Kidney tubule cell (primary cell): Measurements from ENCODE around the gene HOXD8.
A peak's percentile ranks its signal among the peaks of the same experiment; 100 is the strongest.

Experiments
- DNase-seq: peaks from one replicate; pipeline ENCODE4 v3.0.0-alpha.2; 2018; ENCODE audit warnings: low spot score

HOXD8 gene

DNA sequence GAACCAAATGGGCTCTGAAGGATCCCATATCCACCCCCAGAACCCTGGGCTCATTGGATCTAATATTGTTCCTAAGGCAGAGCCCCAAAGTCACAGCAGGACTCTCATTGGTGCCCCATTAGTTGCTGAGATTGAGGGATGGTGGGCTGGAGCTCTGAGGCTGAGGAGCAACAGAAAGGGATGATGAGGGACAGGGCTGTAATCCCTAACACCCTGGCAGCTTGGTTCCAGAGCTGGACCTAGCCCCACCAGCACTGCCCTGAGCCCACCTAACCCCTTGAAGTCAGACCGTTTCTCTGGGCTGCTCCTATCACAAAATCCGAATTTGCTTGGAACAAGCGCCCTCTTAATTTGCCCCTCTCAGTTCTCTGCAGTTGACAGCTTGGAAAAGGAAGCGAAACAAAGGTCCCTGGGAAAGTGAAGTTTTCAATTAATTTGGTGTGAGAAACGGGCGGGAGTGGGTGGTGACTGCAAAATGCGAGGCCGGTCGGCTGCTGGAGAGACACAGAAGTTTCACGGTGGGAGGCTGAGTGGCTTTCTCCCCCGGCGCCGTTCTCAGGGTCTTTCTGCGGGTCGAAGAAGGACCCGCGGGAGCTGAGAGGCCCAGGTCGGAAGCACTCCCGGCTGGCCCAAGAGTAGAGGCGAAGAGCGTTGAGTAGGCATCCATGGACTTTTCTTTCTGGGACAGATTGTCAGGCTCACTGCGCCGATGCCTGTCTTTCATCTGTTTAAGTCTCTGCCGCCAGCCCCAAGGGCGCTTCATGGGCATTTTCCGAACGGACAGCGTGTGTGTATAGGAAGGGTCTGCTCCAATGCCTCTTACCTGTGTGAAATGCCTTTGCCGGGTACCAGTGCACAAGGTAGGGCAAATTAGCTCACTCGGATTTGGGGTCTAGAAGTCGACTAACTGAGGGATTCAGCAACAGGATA lies 37.9 kb upstream of the HOXD8 start:
- no peak for DNase-seq

DNA sequence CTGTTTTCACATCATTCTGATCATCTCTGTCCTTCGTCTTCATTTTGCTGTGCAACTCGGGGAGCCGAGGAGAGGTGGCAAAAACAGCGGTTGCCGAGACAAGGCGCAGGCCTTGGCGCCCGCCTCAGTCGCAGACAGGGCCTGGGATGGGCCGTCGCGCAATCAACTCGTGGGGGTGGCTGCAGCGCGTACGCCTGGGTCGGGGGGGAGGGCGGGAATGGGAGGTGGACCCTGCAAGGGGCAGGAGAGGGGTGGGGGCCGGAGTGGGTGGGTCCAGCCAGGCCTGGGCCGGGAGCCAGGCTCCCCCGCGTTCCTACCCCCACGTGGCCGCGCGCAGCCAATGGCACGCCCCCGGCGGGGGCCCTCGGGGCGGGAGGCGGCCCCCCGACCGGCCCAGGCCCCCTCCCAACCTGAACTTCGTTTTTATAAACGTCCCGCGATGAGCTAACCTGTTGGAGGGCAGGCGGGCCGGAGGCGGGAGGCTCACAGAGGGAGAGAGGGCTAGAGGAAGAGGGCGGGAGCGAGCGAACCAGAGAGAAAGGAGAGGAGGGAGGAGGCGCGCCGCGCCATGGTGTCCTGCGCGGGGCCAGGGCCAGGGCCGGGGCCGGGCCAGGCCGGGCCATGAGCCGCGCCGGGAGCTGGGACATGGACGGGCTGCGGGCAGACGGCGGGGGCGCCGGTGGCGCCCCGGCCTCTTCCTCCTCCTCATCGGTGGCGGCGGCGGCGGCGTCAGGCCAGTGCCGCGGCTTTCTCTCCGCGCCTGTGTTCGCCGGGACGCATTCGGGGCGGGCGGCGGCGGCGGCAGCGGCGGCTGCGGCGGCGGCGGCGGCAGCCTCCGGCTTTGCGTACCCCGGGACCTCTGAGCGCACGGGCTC lies 37.0 kb upstream of the HOXD8 start, which contains the start of gene HOXD13:
TSS of gene HOXD13 (plus strand) at position 452 of the 875 bp plus-strand sequence. CDS start at position 622, 170 bp downstream.
- no peak for DNase-seq

DNA sequence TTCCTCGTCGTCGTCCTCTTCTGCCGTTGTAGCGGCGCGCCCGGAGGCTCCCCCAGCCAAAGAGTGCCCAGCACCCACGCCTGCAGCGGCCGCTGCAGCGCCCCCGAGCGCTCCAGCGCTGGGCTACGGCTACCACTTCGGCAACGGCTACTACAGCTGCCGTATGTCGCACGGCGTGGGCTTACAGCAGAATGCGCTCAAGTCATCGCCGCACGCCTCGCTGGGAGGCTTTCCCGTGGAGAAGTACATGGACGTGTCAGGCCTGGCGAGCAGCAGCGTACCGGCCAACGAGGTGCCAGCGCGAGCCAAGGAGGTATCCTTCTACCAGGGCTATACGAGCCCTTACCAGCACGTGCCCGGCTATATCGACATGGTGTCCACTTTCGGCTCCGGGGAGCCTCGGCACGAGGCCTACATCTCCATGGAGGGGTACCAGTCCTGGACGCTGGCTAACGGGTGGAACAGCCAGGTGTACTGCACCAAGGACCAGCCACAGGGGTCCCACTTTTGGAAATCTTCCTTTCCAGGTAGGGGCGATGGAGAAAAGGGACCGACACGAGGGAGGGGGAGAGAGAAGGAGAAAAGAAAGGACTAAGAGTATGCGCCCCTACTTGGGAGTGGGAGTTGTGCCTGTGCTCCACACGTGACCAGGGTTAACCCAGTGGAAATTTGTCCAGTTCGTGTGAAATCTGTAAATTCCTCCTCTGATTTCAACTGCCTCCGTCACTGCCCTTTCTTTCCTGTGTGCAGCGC lies 36.2 kb upstream of the HOXD8 start:
- no peak for DNase-seq

- DNase-seq, result no peak
These were observed 35.6 kb upstream of the HOXD8 start for GRCh38 chr2:176093898-176094249.

GRCh38 chr2:176094349-176094748 lies 35.2 kb upstream of the HOXD8 start:
- no peak for DNase-seq

GRCh38 chr2:176095421-176095820 lies 34.1 kb upstream of the HOXD8 start:
- no peak for DNase-seq

GRCh38 chr2:176096243-176096985 lies 33.1 kb upstream of the HOXD8 start:
- no peak for DNase-seq

DNA sequence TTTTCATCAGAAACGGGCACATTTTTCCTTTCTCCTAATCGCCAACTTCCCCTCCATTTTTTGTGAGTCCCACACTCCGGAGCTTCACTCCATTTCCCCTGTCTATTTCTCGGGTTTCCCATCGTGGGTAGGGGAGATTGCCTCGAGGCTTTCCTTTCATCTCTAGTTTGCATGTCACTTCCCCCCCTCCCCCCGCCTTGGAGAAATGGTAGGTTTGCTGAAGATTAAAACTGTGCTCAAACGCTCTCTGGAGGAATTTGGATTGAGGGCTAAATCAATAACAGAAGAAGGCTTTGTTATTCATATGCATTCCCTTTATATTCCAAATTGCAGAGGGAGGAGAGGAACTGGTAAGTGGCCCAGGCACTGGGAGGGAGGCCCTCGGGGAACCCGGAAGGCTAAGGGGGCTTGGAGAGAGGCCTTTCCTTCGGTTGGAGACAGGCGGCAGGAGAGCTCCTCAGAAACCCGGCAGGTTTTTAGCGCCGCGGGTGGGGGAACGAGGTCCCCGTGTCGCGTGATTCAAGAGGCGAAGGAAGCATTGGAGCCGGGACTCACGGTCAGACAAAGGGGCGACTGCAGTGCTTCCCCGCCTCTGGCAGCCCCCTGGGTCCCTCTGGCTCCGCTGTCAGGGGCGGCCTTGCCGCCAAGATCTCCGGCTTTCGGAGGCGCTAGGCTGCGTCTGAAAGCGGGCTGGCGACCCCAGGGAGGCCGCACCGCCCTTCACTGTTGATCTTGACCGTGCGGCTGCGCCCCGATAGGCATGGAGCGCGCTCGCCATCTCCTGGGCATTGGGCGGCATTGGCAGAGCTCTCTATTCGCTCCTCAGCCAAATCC lies 32.3 kb upstream of the HOXD8 start:
- DNase-seq, result peak; percentile 74

- DNase-seq, result no peak
These were observed 31.6 kb upstream of the HOXD8 start for GRCh38 chr2:176097820-176098365.

- DNase-seq, result no peak
These were observed 30.9 kb upstream of the HOXD8 start for GRCh38 chr2:176098366-176099158.

- no peak for DNase-seq
These were observed 30.3 kb upstream of the HOXD8 start for GRCh38 chr2:176099159-176099727.

DNA sequence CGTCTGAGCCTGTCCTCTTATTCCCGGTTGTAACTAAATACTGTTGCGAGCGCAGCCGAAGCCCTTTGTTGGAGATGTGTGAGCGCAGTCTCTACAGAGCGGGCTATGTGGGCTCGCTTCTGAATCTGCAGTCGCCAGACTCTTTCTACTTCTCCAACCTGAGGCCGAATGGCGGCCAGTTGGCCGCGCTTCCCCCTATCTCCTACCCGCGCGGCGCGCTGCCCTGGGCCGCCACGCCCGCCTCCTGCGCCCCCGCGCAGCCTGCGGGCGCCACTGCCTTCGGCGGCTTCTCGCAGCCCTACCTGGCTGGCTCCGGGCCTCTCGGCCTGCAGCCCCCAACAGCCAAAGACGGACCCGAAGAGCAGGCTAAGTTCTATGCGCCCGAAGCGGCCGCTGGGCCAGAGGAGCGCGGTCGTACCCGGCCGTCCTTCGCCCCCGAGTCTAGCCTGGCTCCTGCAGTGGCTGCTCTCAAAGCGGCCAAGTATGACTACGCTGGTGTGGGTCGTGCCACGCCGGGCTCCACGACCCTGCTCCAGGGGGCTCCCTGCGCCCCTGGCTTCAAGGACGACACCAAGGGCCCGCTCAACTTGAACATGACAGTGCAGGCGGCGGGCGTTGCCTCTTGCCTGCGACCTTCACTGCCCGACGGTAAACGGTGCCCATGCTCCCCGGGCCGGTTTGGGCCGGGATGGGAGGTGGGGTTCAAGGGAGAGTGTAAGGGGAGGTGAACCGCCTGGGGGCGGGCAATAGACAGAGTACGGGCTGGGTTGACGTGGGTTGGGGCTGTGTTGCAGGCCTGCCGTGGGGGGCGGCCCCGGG lies 29.6 kb upstream of the HOXD8 start, which contains the start of gene HOXD12:
TSS of gene HOXD12 (plus strand) at position 68 of the 819 bp plus-strand sequence. CDS start at position 75, 7 bp downstream.
- no peak for DNase-seq

- DNase-seq, result no peak
These were observed 28.9 kb upstream of the HOXD8 start for GRCh38 chr2:176100547-176101140.

- no peak for DNase-seq
These were observed 28.2 kb upstream of the HOXD8 start for GRCh38 chr2:176101216-176101830.

DNA sequence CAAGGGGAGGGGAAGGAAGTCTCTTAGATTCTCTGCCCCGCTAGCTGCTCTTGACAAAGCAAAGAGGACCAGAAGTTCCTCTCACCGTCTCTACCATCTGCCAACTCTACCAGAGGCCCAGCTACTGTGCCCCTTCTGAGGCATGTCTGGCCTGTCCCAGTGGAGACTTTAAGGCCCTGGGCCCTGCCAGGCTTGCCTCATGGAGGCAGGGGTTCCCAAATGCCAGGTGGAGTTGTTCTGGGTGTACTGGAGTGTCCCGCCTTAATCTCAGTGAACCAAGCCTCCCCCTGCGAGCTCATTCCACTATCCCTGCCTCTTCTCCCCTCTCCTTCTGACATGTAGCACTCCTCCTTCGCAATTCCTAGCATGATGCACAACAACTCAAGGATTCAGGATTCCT lies 27.7 kb upstream of the HOXD8 start:
- no peak for DNase-seq

DNA sequence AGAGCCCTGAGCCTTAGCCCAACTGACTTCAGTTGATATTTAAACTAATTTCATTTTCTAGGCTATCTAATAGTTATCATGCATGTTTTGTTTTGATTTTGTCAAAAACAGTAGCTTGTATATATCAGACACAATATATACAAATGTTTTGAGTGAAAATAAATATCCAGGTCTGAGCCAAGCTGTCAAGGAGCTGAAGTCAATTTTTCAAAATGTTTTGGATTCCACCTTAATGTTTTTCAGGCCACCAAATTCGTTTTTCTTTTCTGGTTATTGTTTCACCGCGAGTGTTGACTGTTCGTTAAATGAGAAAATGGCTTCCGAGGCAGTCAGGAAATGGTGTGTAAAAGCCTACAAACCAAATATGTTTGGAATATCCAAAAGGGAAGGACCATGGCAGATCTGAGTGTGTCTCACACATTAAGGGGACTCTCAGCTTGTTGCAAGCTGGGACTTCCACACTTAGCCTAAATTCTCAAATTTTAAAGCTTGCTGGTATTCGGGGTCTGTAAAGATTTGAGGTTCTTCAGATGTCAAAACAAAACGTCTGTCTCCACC lies 27.1 kb upstream of the HOXD8 start:
- DNase-seq, result no peak

DNA sequence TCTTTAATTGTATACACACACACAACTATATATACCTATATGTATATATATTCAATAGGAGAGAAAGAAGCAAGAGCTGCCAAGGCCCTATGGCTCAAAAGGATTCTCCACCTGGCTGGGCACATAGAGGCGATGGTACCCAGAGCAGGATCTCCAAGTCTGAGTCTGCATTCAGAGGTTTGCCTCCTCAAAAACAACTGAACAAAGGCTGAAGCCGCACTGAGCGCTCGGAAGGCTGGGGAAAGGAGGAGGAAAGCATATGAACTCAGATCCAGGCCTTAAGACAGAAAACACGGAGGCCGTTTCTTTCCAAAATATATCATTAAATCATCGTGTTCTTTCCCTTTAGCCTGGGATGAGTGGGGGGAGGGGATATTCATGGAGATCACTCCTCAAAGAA lies 26.3 kb upstream of the HOXD8 start:
- DNase-seq, result no peak
